22Rv1 (cell line): Measurements from ENCODE around the gene C1QTNF1.

Source experiments
- H3K27ac ChIP-seq: fragments of 450-650 bp; 2 replicates; pipeline ENCODE4 v1.5.1; 2017
- CTCF ChIP-seq: fragments of 450-650 bp; IDR thresholded peaks from 2 replicates; pipeline ENCODE4 v1.5.1; 2017; ENCODE audit warnings: mild to moderate bottlenecking
- ZFX ChIP-seq: fragments of 450-650 bp; IDR thresholded peaks from 2 replicates; pipeline ENCODE4 v1.6.1; 2017; ENCODE audit warnings: antibody characterized with exemption, borderline replicate concordance

C1QTNF1 gene

GRCh38 chr17:79023886-79024771 is at the start of gene C1QTNF1:
Gene C1QTNF1 (plus strand): TSS chr17:79024169. CDS start chr17:79043969, 19,800 bp downstream.
- peak within 1 kb of the TSS; percentile 63; the same call in 1 of the 2 replicates for H3K27ac ChIP-seq
- TF ChIP-seq ZFX (no peak), CTCF (peak; percentile 56)

- H3K27ac ChIP-seq, result peak overlapping the region; percentile 93
- TF ChIP-seq ZFX, result no peak
- no peak for TF ChIP-seq CTCF
These were observed 49.1 kb upstream of the C1QTNF1 start for GRCh38 chr17:78974635-78975591.

GRCh38 chr17:78976907-78977680 is 46.9 kb upstream of the C1QTNF1 start:
- H3K27ac ChIP-seq, result no peak overlapping the region

GRCh38 chr17:78977681-78977943 is 46.4 kb upstream of the C1QTNF1 start:
- no peak for TF ChIP-seq ZFX
- no peak overlapping the region for H3K27ac ChIP-seq

More at GRCh38 chr17:78976907-78977680, 46.9 kb upstream of the C1QTNF1 start:
- TF ChIP-seq CTCF (no peak), ZFX (no peak)

- TF ChIP-seq CTCF (no peak), ZFX (no peak)
- no peak overlapping the region for H3K27ac ChIP-seq
These were observed 45.7 kb upstream of the C1QTNF1 start for GRCh38 chr17:78977997-78978973.

GRCh38 chr17:78979780-78980623 is 44.0 kb upstream of the C1QTNF1 start, which contains the start of gene LGALS3BP:
Gene LGALS3BP (minus strand): TSS chr17:78979923. CDS start chr17:78977191, 2,732 bp downstream.
- no peak within 1 kb of the TSS for H3K27ac ChIP-seq
- no peak for TF ChIP-seq CTCF
- no peak for TF ChIP-seq ZFX
